ENCODE measurements around the gene UBE2U.

The UBE2U gene

GRCh38 chr1:64163970-64164369, 39.5 kb upstream of the UBE2U start:
- no peak overlapping the region for H3K4me3 ChIP-seq (ENCODE audit: low read depth, low read length)
- TF ChIP-seq, protein P1, sequence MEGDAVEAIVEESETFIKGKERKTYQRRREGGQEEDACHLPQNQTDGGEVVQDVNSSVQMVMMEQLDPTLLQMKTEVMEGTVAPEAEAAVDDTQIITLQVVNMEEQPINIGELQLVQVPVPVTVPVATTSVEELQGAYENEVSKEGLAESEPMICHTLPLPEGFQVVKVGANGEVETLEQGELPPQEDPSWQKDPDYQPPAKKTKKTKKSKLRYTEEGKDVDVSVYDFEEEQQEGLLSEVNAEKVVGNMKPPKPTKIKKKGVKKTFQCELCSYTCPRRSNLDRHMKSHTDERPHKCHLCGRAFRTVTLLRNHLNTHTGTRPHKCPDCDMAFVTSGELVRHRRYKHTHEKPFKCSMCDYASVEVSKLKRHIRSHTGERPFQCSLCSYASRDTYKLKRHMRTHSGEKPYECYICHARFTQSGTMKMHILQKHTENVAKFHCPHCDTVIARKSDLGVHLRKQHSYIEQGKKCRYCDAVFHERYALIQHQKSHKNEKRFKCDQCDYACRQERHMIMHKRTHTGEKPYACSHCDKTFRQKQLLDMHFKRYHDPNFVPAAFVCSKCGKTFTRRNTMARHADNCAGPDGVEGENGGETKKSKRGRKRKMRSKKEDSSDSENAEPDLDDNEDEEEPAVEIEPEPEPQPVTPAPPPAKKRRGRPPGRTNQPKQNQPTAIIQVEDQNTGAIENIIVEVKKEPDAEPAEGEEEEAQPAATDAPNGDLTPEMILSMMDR (IDR thresholded peaks at IDR 0.05; ENCODE audit: insufficient read depth, low read length, missing control alignments), result peak; percentile 58
- CTCF ChIA-PET, result interaction anchor here (0.8 to 4.8 kb wide), 33 partner anchors 9 to 541 kb away, joined by 3 to 48 read pairs (median 4); no protein-coding TSS in a partner anchor
- POLR2A ChIA-PET, result no interaction called here
- no peak for DNase-seq (ENCODE audit: low read depth, low spot score)

- ChIA-PET CTCF (interaction anchor here (1.4 to 3.3 kb wide), 5 partner anchors 16 to 493 kb away, joined by 4 to 19 read pairs (median 12); no protein-coding TSS in a partner anchor), POLR2A (interaction anchor here (0.7 kb wide), 1 partner anchor 568 kb away, joined by 3 read pairs; no protein-coding TSS in a partner anchor)
- TF ChIP-seq, protein P1 (IDR thresholded peaks at IDR 0.05; ENCODE audit: insufficient read depth, low read length, missing control alignments), result no peak
- DNase-seq (ENCODE audit: low read depth, low spot score), result no peak
- no peak overlapping the region for H3K4me3 ChIP-seq (ENCODE audit: low read depth, low read length)
These were observed 36.8 kb upstream of the UBE2U start for GRCh38 chr1:64166629-64167028.

DNA sequence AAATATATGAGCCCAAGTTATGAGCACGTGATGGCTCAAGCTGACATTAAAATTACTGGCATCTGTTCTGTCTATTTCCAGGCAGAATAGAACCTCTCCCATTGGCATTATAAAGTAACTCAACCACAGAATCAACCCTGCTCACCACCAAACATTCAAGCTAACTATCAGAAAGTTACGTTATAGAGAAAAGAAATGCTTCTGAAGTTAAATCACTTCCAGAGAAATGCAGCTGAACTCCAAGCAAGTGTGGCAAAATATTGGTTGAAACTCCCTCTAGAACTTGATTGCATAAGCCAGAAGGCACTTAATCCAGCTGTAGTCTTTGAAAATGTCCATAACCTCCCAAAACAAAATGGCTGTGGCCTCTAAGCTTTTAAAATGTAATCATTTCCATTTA, 36.2 kb upstream of the UBE2U start:
- DNase-seq (ENCODE audit: low read depth, low spot score), result peak; percentile 71
- CTCF ChIA-PET, result interaction anchor here (0.7 to 3.3 kb wide), 6 partner anchors 16 to 550 kb away, joined by 3 to 19 read pairs (median 9); no protein-coding TSS in a partner anchor
- TF ChIP-seq, protein P1 (IDR thresholded peaks at IDR 0.05; ENCODE audit: insufficient read depth, low read length, missing control alignments), result no peak
- no peak overlapping the region for H3K4me3 ChIP-seq (ENCODE audit: low read depth, low read length)
- POLR2A ChIA-PET, result no interaction called here

- no peak overlapping the region for H3K4me3 ChIP-seq (ENCODE audit: low read depth, low read length)
- ChIA-PET POLR2A (no interaction called here), CTCF (interaction anchor here (0.5 to 1.5 kb wide), 3 partner anchors 71 to 561 kb away, joined by 3 to 4 read pairs (median 4); no protein-coding TSS in a partner anchor)
- TF ChIP-seq, protein P1 (IDR thresholded peaks at IDR 0.05; ENCODE audit: insufficient read depth, low read length, missing control alignments), result no peak
- DNase-seq (ENCODE audit: low read depth, low spot score), result no peak
These were observed 32.2 kb upstream of the UBE2U start for GRCh38 chr1:64171246-64171645.

DNA sequence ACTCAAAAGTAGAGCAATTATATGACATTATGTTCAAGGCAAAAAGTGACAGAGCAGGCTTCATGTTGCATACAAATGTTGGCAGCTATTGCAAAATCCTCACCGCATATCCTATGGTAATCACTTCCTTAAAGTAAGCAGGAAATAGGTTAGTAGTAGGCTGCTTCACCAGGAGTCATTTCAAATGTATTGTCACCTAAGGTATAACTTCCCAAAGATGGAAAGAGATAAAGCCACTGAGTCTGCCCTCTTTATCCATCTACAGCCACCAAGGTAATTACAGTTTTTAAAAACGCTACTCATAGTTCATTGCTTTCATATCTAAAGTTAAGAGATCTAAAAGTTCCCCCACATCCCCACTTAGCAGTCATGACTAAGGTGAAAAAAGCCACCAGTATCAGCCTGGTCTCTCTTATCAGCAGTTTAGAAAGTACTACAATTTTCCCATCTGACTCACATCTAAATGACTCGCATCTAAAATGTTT, 31.6 kb upstream of the UBE2U start:
- no peak overlapping the region for H3K4me3 ChIP-seq (ENCODE audit: low read depth, low read length)
- DNase-seq (ENCODE audit: low read depth, low spot score), result peak; percentile 28
- POLR2A ChIA-PET, result no interaction called here
- TF ChIP-seq, protein P1 (IDR thresholded peaks at IDR 0.05; ENCODE audit: insufficient read depth, low read length, missing control alignments), result no peak
- CTCF ChIA-PET, result interaction anchor here (1.1 to 1.5 kb wide), 2 partner anchors 71 to 480 kb away, joined by 3 to 4 read pairs; no protein-coding TSS in a partner anchor

DNA sequence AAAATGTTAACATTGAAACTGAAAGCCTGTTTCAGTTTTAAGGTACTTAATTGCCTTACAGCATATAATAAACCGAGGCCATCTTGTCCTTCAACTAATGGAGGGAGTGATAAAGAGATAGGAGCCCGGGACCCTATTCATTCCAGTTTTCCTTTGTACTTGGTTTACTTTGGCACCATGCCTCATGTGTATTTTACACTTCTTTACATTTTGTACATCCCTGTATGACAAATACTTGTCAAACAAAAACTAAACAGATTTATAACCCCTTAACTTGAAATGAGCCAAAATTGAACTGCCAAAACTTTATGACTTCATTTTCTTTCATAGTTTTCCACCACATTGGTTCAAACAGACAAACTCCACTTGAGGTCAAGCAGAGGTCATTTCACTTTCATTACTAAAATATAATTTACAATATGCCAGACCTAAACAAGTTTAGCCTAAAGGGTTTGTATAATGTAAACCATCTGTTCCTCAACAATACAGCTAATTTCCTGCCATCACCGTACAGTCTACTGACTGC, 30.9 kb upstream of the UBE2U start:
- POLR2A ChIA-PET, result no interaction called here
- CTCF ChIA-PET, result interaction anchor here (1.0 to 1.9 kb wide), 3 partner anchors 9 to 58 kb away, joined by 3 to 10 read pairs (median 3); no protein-coding TSS in a partner anchor
- no peak overlapping the region for H3K4me3 ChIP-seq (ENCODE audit: low read depth, low read length)
- TF ChIP-seq, protein P1 (IDR thresholded peaks at IDR 0.05; ENCODE audit: insufficient read depth, low read length, missing control alignments), result no peak
- no peak for DNase-seq (ENCODE audit: low read depth, low spot score)
